Measurements from ENCODE around the gene PHLDA3. TPM values are rescaled to one million over a fixed set of nuclear protein-coding genes. Genes with fewer than 3 reads are reported as not detected.

Gene PHLDA3
- polyA plus RNA-seq, 2 of the 4 experiments (the other 2 are of a cell fraction) = 40.5 to 91.1 TPM

DNA sequence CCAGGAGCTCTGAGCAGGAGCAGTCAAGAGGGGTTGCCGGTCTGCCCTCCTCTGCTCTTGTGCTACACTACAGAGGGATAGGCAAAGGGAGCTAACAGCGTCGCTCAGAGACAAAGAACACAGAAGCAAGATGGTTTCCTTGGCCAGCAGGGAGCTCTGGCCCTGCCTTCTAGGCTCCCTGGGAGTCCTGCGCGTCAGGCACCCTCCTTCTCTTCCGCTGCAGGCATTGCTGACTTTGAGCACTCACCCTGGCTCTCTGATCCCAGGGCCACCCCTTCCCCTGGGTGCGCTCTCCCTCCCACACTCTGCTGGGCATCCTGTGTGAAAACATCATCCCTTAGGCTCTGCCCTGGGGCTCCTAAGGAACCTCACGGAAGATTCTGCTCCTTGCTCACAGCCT, 47.9 kb downstream of the PHLDA3 start (continued):
- TF ChIP-seq, protein P1, sequence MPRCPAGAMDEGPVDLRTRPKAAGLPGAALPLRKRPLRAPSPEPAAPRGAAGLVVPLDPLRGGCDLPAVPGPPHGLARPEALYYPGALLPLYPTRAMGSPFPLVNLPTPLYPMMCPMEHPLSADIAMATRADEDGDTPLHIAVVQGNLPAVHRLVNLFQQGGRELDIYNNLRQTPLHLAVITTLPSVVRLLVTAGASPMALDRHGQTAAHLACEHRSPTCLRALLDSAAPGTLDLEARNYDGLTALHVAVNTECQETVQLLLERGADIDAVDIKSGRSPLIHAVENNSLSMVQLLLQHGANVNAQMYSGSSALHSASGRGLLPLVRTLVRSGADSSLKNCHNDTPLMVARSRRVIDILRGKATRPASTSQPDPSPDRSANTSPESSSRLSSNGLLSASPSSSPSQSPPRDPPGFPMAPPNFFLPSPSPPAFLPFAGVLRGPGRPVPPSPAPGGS (IDR thresholded peaks at IDR 0.05) = no peak
- no peak for TF ChIP-seq ZC3H11A (IDR thresholded peaks at IDR 0.05)
- TF ChIP-seq HOXB5 (CRISPR knock-in tag; IDR thresholded peaks at IDR 0.05) = no peak
- no peak for TF ChIP-seq RCOR1 (IDR thresholded peaks at IDR 0.05; ENCODE audit: low read depth, low read length)
- no peak for TF ChIP-seq CHD4 (IDR thresholded peaks at IDR 0.05; ENCODE audit: borderline replicate concordance)
- no peak for TF ChIP-seq HMGXB4 (CRISPR knock-in tag; IDR thresholded peaks at IDR 0.05; ENCODE audit: borderline replicate concordance)
- no peak for TF ChIP-seq JUNB (IDR thresholded peaks at IDR 0.05)
- TF ChIP-seq, protein P2, sequence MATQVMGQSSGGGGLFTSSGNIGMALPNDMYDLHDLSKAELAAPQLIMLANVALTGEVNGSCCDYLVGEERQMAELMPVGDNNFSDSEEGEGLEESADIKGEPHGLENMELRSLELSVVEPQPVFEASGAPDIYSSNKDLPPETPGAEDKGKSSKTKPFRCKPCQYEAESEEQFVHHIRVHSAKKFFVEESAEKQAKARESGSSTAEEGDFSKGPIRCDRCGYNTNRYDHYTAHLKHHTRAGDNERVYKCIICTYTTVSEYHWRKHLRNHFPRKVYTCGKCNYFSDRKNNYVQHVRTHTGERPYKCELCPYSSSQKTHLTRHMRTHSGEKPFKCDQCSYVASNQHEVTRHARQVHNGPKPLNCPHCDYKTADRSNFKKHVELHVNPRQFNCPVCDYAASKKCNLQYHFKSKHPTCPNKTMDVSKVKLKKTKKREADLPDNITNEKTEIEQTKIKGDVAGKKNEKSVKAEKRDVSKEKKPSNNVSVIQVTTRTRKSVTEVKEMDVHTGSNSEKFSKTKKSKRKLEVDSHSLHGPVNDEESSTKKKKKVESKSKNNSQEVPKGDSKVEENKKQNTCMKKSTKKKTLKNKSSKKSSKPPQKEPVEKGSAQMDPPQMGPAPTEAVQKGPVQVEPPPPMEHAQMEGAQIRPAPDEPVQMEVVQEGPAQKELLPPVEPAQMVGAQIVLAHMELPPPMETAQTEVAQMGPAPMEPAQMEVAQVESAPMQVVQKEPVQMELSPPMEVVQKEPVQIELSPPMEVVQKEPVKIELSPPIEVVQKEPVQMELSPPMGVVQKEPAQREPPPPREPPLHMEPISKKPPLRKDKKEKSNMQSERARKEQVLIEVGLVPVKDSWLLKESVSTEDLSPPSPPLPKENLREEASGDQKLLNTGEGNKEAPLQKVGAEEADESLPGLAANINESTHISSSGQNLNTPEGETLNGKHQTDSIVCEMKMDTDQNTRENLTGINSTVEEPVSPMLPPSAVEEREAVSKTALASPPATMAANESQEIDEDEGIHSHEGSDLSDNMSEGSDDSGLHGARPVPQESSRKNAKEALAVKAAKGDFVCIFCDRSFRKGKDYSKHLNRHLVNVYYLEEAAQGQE (IDR thresholded peaks at IDR 0.05) = no peak
- TF ChIP-seq FOSB (CRISPR knock-in tag; IDR thresholded peaks at IDR 0.05) = no peak

DNA sequence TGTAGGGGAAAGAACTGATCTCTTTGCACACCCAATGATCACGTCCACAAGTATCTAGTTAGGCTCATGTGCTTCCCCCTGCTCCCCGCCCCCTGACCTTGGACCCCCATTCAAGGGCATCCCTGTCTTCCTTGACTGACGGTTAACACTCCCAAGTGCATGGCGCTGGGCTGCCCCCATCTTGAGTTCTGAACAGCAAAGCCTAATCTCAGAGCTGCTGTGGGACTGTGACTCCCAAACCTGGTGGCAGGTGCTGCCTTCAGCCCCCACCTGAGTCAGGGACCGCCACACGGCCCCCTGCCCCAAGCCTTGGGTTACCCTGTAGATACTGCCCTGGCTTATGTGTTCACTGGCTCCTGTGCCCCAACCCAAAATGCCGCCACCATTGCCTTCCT, 48.4 kb downstream of the PHLDA3 start:
- no peak overlapping the region for H3K4me2 ChIP-seq
- FAIRE-seq = no peak
- ATAC-seq = no peak
- H3K4me1 ChIP-seq = no peaks in the 10 kb centered on the region
- ChIA-PET CTCF (interaction anchor here (1.1 to 3.8 kb wide), 6 partner anchors 11 to 92 kb away, joined by 3 to 26 read pairs (median 4); no protein-coding TSS in a partner anchor), POLR2A (no interaction called here)
- H3K27ac ChIP-seq = no peak overlapping the region
- no peak for DNase-seq (ENCODE audit: low read depth in 1 of 2, low spot score in 1 of 2)
- TF ChIP-seq ESRRA (IDR thresholded peaks at IDR 0.05; ENCODE audit: borderline replicate concordance, low read length) (no peak), HOXB5 (CRISPR knock-in tag; IDR thresholded peaks at IDR 0.05) (no peak), TFCP2L1 (CRISPR knock-in tag; IDR thresholded peaks at IDR 0.05) (no peak), MAZ (IDR thresholded peaks at IDR 0.05; ENCODE audit: borderline replicate concordance, low read depth, low read length) (no peak), NFE2L2 (conservative IDR thresholded peaks at IDR 0.05; ENCODE audit: low read length) (no peak), E2F6 (IDR thresholded peaks at IDR 0.05; ENCODE audit: borderline replicate concordance, low read depth) (no peak), FOSL2 (IDR thresholded peaks at IDR 0.05) (no peak), FOSL2 (CRISPR knock-in tag; IDR thresholded peaks at IDR 0.05) (no peak), CTCF (IDR thresholded peaks at IDR 0.05) (no peak)
- TF ChIP-seq, protein P3, sequence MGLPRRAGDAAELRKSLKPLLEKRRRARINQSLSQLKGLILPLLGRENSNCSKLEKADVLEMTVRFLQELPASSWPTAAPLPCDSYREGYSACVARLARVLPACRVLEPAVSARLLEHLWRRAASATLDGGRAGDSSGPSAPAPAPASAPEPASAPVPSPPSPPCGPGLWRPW (IDR thresholded peaks at IDR 0.05) = no peak
- TF ChIP-seq, protein P1 (IDR thresholded peaks at IDR 0.05) = no peak
- TF ChIP-seq, protein P4, sequence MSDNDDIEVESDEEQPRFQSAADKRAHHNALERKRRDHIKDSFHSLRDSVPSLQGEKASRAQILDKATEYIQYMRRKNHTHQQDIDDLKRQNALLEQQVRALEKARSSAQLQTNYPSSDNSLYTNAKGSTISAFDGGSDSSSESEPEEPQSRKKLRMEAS (IDR thresholded peaks at IDR 0.05) = no peak
- 50% methylated on average over 7 of the region's 7 CpGs for WGBS (ENCODE audit: missing lambda C conversion rate)
- H3K9me3 ChIP-seq = no peaks in the 10 kb centered on the region
- H3K4me3 ChIP-seq = no peak overlapping the region

Data from A549 (cell line).